Activated B cell treated with CpG ODN at 0.5 μM for 24 hours (primary cell): ENCODE measurements around the gene GRIK3. TPM values are rescaled to one million over a fixed set of nuclear protein-coding genes. Genes with fewer than 3 reads are reported as not detected.

Source experiments
- ATAC-seq: fragments of 200-7000 bp; cut with Tn5 transposase; one replicate; pipeline ENCODE4 v1.10.0; 2021; ENCODE audit warnings: low read depth, mild to moderate bottlenecking, moderate library complexity
- CTCF ChIA-PET: fragments of 350-600 bp; sonication (Branson Sonifier 250); formaldehyde crosslinking; loops from one replicate; lab custom pipeline; 2021; ENCODE audit warnings: antibody characterized with exemption; lab: Charles Lee
- POLR2A ChIA-PET: fragments of 350-600 bp; sonication (Branson Sonifier 250); formaldehyde crosslinking; loops from one replicate; lab custom pipeline; 2021; ENCODE audit warnings: antibody characterized with exemption; lab: Charles Lee
- DNase-seq: peaks from one replicate; pipeline ENCODE4 v3.0.0; 2022
- H3K27ac Mint-ChIP-seq: one replicate; pipeline ENCODE4 v1.8.0; 2020; ENCODE audit warnings: mixed read lengths
- H3K27me3 Mint-ChIP-seq: one replicate; pipeline ENCODE4 v1.8.0; 2021; ENCODE audit warnings: mixed read lengths
- H3K36me3 Mint-ChIP-seq: one replicate; pipeline ENCODE4 v1.8.0; 2021; ENCODE audit warnings: low read depth, mixed read lengths
- H3K4me1 Mint-ChIP-seq: one replicate; pipeline ENCODE4 v1.8.0; 2021; ENCODE audit warnings: mixed read lengths
- H3K4me3 Mint-ChIP-seq: one replicate; pipeline ENCODE4 v1.8.0; 2020; ENCODE audit warnings: mild to moderate bottlenecking, mixed read lengths
- H3K9me3 Mint-ChIP-seq: one replicate; pipeline ENCODE4 v1.8.0; 2020; ENCODE audit warnings: mixed read lengths
- intact Hi-C: fragments of 100-400 bp; cut with micrococcal nuclease; formaldehyde crosslinking; loops from one replicate; pipeline ENCODE4 v1.15.1; 2024
- total RNA-seq: library from RNA; stranded (reverse); gene quantifications from 2 replicates; pipeline ENCODE4 v1.2.3, GENCODE V29; 2022
- TF ChIP-seq, protein P1 (sequence below): fragments of 200-600 bp; IDR thresholded peaks from one replicate; pipeline ENCODE4 v1.8.0; 2022; ENCODE audit warnings: antibody characterized with exemption, mild to moderate bottlenecking

GRIK3 gene
- total RNA-seq, 1 donor from 2014 or later: 0.35 TPM

DNA sequence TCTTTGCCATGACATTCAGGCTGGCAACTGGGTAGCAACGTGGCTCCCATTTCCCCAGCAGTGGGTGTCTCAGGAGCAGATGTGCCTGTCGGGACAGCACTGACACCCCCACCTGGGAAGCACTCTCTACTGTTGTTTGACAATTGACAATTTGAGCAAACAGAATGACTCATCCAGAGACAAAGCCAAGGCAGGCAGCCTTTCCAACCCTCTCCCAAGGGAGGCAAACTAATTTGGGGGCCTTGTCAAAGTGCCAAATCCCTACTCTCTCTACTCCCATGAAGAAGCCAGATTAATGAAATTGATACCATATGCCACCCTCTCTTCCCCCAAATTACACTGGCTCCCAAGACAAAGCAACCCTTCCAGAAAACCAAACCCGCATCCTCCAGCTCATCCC, 65.6 kb downstream of the GRIK3 start:
- no peak overlapping the region for H3K4me3 Mint-ChIP-seq
- H3K4me1 Mint-ChIP-seq: no peaks in the 10 kb centered on the region
- DNase-seq (no peak), ATAC-seq (no peak)
- TF ChIP-seq, protein P1, sequence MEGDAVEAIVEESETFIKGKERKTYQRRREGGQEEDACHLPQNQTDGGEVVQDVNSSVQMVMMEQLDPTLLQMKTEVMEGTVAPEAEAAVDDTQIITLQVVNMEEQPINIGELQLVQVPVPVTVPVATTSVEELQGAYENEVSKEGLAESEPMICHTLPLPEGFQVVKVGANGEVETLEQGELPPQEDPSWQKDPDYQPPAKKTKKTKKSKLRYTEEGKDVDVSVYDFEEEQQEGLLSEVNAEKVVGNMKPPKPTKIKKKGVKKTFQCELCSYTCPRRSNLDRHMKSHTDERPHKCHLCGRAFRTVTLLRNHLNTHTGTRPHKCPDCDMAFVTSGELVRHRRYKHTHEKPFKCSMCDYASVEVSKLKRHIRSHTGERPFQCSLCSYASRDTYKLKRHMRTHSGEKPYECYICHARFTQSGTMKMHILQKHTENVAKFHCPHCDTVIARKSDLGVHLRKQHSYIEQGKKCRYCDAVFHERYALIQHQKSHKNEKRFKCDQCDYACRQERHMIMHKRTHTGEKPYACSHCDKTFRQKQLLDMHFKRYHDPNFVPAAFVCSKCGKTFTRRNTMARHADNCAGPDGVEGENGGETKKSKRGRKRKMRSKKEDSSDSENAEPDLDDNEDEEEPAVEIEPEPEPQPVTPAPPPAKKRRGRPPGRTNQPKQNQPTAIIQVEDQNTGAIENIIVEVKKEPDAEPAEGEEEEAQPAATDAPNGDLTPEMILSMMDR: no peak
- H3K27me3 Mint-ChIP-seq: no peaks in the 10 kb centered on the region
- POLR2A ChIA-PET: no interaction called here
- intact Hi-C loops: no loop called here
- no peaks in the 10 kb centered on the region for H3K9me3 Mint-ChIP-seq
- no peak overlapping the region for H3K27ac Mint-ChIP-seq
- H3K36me3 Mint-ChIP-seq: no peaks in the 10 kb centered on the region
- CTCF ChIA-PET: no interaction called here

DNA sequence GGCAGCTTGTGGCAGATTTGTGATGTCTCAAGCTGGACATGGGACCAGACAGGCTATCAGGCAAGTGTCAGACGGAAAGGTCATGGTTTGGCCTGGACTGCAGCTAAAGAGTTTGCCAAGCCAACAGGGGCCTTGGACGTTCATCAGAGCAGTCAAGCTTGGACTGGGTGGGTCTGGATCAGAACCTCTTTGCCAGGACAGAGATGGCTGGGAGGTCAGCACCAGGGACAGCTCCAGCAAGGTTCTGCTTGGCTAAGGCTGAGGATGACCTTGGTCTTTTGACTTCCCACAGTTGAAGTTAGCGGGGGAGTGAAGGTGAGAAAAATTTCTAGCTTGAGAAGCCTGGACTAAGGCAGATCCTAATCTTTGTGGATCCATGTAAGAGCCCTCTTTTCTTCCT, 68.1 kb downstream of the GRIK3 start:
- no peak overlapping the region for H3K27ac Mint-ChIP-seq
- DNase-seq (no peak), ATAC-seq (no peak)
- intact Hi-C loops: no loop called here
- no peaks in the 10 kb centered on the region for H3K27me3 Mint-ChIP-seq
- CTCF ChIA-PET: no interaction called here
- no peak overlapping the region for H3K4me3 Mint-ChIP-seq
- TF ChIP-seq, protein P1: no peak
- no peaks in the 10 kb centered on the region for H3K4me1 Mint-ChIP-seq
- POLR2A ChIA-PET: no interaction called here
- no peaks in the 10 kb centered on the region for H3K36me3 Mint-ChIP-seq
- no peaks in the 10 kb centered on the region for H3K9me3 Mint-ChIP-seq

GRCh38 chr1:36965275-36966159, 68.8 kb downstream of the GRIK3 start:
- Mint-ChIP-seq H3K27ac (no peak overlapping the region), H3K9me3 (no peaks in the 10 kb centered on the region), H3K4me1 (no peaks in the 10 kb centered on the region), H3K4me3 (no peak overlapping the region), H3K27me3 (peaks cover 3% of the 10 kb centered on the region), H3K36me3 (no peaks in the 10 kb centered on the region)
- no peak for ATAC-seq
- no peak for DNase-seq
- intact Hi-C loops: no loop called here
- POLR2A ChIA-PET: no interaction called here
- CTCF ChIA-PET: no interaction called here
- TF ChIP-seq, protein P1: no peak

DNA sequence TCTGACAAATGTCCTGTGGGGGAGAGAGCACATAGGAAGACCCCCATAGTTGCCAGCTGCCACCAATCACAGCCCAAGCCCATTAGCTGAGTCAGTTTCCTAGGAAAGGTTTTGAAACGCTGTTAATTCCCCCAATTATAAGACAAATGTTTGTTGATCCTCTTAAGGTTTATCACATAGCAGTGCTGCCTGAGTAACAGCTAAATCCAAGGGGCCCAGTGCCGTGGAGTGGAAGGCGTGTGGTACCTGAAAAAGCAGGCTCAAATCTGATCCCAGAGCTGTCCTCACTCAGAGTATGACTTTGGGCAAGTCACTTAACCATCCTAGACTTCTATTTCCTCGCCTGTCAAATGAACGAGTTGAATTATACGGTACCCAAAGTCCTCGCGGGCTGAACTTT, 69.5 kb downstream of the GRIK3 start:
- DNase-seq: no peak
- H3K27ac Mint-ChIP-seq: no peak overlapping the region
- H3K36me3 Mint-ChIP-seq: no peaks in the 10 kb centered on the region
- intact Hi-C loops: no loop called here
- TF ChIP-seq, protein P1: no peak
- ChIA-PET CTCF (no interaction called here), POLR2A (no interaction called here)
- no peaks in the 10 kb centered on the region for H3K9me3 Mint-ChIP-seq
- peaks cover 3% of the 10 kb centered on the region for H3K27me3 Mint-ChIP-seq
- H3K4me3 Mint-ChIP-seq: no peak overlapping the region
- no peak for ATAC-seq
- H3K4me1 Mint-ChIP-seq: no peaks in the 10 kb centered on the region

GRCh38 chr1:36963006-36963405, 71.3 kb downstream of the GRIK3 start:
- POLR2A ChIA-PET: no interaction called here
- no peak overlapping the region for H3K4me3 Mint-ChIP-seq
- H3K4me1 Mint-ChIP-seq: no peaks in the 10 kb centered on the region
- no peak overlapping the region for H3K27ac Mint-ChIP-seq
- CTCF ChIA-PET: no interaction called here
- intact Hi-C loops: no loop called here
- no peaks in the 10 kb centered on the region for H3K9me3 Mint-ChIP-seq
- no peaks in the 10 kb centered on the region for H3K36me3 Mint-ChIP-seq
- no peak for DNase-seq
- ATAC-seq: no peak
- TF ChIP-seq, protein P1: no peak
- H3K27me3 Mint-ChIP-seq: peaks cover 3% of the 10 kb centered on the region
